ENCODE data around the gene DST. TPM values are rescaled to one million over a fixed set of nuclear protein-coding genes. Genes with fewer than 3 reads are reported as not detected.

Gene DST
- total and polyA plus RNA-seq, 2 of the 4 experiments (the other 2 are of a cell fraction): 97.7 to 452 TPM

- TF ChIP-seq MAZ (IDR thresholded peaks at IDR 0.05; ENCODE audit: borderline replicate concordance, low read depth, low read length) (no peak), RFX5 (IDR thresholded peaks at IDR 0.05; ENCODE audit: low read depth, low read length) (no peak), BHLHE40 (IDR thresholded peaks at IDR 0.05; ENCODE audit: low read depth, low read length) (no peak), MAFK (IDR thresholded peaks at IDR 0.05; ENCODE audit: low read depth, low read length) (no peak), FOS (IDR thresholded peaks at IDR 0.05; ENCODE audit: low read depth, low read length) (no peak), RCOR1 (IDR thresholded peaks at IDR 0.05; ENCODE audit: insufficient replicate concordance, low read length) (no peak), POLR2A (IDR thresholded peaks at IDR 0.05; ENCODE audit: low read depth, low read length) (no peak), CHD1 (IDR thresholded peaks at IDR 0.05; ENCODE audit: low read depth, low read length) (no peak), ELK1 (IDR thresholded peaks at IDR 0.05; ENCODE audit: borderline replicate concordance, low read depth, low read length) (no peak)
- Histone ChIP-seq H3K27me3 (ENCODE audit: control insufficient read depth, insufficient read depth, low read length) (no peaks in the 10 kb centered on the region), H2AK9ac (replicated peaks; ENCODE audit: low read depth, low read length, poor library complexity) (no peak overlapping the region), H3K27ac (ENCODE audit: insufficient read depth, low read length) (no peak overlapping the region), H3K23ac (ENCODE audit: low read depth, low read length) (no peak overlapping the region), H2BK5ac (ENCODE audit: low read depth, low read length, poor library complexity, severe bottlenecking) (no peak overlapping the region), H2BK15ac (ENCODE audit: low read depth, low read length) (no peak overlapping the region), H3K4me3 (ENCODE audit: insufficient read depth, low read depth, low read length) (no peak overlapping the region), H3K79me1 (ENCODE audit: low read depth in 1 of 2, low read length in 2 of 2) (peaks cover 8 to 16% of the 10 kb centered on the region in 2 experiments; a peak in 3 of 4 replicates), H2BK120ac (ENCODE audit: low read depth, low read length) (no peak overlapping the region), H3K9me3 (ENCODE audit: control insufficient read depth, insufficient read depth, low read length) (no peaks in the 10 kb centered on the region), H2AFZ (replicated peaks; ENCODE audit: low read length, poor library complexity) (no peak overlapping the region), H3K4me2 (ENCODE audit: low read depth, low read length) (no peak overlapping the region), H3K56ac (ENCODE audit: extremely low read depth, insufficient read depth, low read length) (no peak overlapping the region), H4K91ac (ENCODE audit: insufficient read depth, low read depth, low read length) (no peak overlapping the region), H3K14ac (replicated peaks; ENCODE audit: low read depth, low read length) (no peak overlapping the region), H3K36me3 (ENCODE audit: control insufficient read depth, insufficient read depth, low read length) (peaks cover 29% of the 10 kb centered on the region), H3K9me1 (ENCODE audit: insufficient read depth, low read length) (no peaks in the 10 kb centered on the region; the same call in 1 of the 2 replicates), H3K4me1 (ENCODE audit: control insufficient read depth, insufficient read depth, low read length) (no peaks in the 10 kb centered on the region), H4K20me1 (ENCODE audit: insufficient read depth, low read length) (no peaks in the 10 kb centered on the region; the same call in 1 of the 2 replicates), H2AK5ac (ENCODE audit: low read depth, low read length) (no peak overlapping the region), H3K18ac (ENCODE audit: low read depth, low read length) (no peak overlapping the region), H3K4ac (ENCODE audit: low read depth, low read length) (no peak overlapping the region), H4K8ac (ENCODE audit: low read depth in 2 of 2, low read length in 2 of 2) (no peak overlapping the region), H4K5ac (ENCODE audit: low read depth, low read length) (no peak overlapping the region), H2BK20ac (ENCODE audit: low read depth, low read length) (no peak overlapping the region), H3K9ac (ENCODE audit: low read depth, low read length) (no peak overlapping the region)
- ATAC-seq (ENCODE audit: low read depth) (no peak), DNase-seq (no peak)
- in situ Hi-C loops (cut with MboI; ENCODE audit: low sequenced_read_pairs): no loop called here
- WGBS, 2 experiments (ENCODE audit: extremely low coverage in 2 of 2, insufficient read length in 1 of 2): no CpG with 5 or more reads among the region's 1 CpG
- dilution Hi-C loops (cut with HindIII; ENCODE audit: low sequenced_read_pairs, unreplicated experiment): no loop called here
- POLR2A ChIA-PET (ENCODE audit: unreplicated experiment): no interaction called here
- no TSS peak for BruUV-seq (replicated peaks)
- CTCF ChIA-PET: no interaction called here
- intact Hi-C loops (cut with micrococcal nuclease): no loop called here
These were observed 37.3 kb downstream of the DST start for GRCh38 chr6:56605435-56605834.
